RKO (cell line): ENCODE results near the gene FOXE3.

ENCODE experiments used
- DNase-seq: peaks from one replicate; pipeline ENCODE4 v3.0.0-alpha.2; 2016; ENCODE audit warnings: low spot score

The FOXE3 gene

GRCh38 chr1:47415728-47416318, at the start of gene FOXE3:
FOXE3 (plus strand) TSS chr1:47416285; CDS start chr1:47416316, 31 bp downstream.
- no peak for DNase-seq

GRCh38 chr1:47367651-47368050, 48.4 kb upstream of the FOXE3 start:
- no peak for DNase-seq

DNA sequence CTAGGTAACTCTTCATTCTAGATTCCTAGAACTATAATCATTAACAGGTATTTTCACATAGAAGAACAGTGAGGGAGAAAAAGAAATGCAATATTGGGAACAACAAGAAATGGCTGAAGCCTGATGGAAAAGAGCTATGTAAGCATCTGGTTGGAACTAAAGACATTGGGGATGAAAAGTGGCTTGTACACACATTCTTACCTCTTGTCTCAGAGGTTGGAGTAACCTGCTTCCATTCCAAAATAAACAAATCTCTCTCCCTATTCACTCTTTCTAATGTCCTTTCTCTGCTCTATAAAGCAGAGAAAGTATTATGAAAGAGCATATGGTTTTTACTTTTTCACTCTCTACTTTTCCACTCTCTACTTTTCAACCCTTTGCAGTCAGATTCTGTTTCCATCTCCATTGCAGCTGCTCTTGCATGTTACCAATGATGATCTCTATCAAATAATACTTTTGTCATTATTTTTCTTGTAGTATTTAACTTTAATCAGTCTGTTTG, 45.0 kb upstream of the FOXE3 start:
- DNase-seq, result no peak

DNA sequence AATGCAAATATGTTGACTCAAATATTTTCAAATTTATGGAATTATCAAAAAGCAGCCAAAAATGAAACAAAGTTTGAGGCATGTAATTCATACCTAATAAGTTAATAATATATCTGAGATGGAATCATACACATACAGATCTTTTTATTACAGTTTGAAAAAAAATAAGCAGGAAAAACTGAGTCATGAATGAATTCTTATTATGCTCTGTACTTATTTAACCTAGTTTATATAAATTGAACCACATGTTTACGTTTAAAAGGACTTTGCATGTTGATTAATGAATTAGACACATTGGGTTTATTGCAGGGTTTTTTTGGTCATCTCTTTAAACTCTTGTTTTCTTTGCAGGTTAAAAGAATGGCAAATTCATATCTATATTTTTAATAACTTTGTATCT, 41.6 kb upstream of the FOXE3 start:
- DNase-seq, result no peak

DNA sequence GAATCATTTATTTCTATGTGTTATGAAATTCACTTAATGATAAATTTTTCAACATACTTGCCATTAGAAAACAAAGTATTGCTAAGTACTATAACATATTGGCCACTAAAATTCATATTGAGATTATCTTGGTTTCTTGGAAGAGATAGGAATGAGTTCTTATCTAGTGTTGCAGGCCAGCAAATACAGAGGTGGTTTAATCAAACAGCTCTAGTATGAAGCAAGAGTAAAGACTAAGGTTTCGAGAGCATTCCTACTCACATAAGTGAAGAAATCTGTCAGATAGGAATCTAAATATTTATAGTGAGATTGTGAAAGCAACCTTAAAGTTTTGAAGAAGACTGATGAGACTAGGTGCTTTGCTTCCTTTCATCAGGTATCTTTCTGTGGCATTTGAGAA, 37.9 kb upstream of the FOXE3 start:
- DNase-seq, result no peak

DNA sequence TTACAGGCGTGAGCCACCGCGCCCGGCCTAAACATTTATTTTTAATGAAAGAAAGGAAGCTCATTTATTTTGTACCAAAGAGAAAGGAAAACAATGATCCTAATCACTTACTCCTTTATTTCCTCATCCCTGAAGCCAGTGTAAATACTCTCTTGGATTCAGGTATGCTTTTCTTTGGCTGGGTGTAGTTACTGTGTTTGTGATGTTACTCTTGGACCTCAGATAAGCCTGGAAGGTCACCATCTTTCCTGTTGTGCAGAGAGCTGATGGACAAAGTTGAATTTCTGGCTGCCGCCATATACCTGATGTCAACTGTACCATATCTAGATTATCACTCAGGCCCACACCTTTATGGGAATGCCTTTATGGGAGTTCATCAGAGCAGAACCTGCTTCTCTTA, 35.4 kb upstream of the FOXE3 start:
- DNase-seq, result no peak

DNA sequence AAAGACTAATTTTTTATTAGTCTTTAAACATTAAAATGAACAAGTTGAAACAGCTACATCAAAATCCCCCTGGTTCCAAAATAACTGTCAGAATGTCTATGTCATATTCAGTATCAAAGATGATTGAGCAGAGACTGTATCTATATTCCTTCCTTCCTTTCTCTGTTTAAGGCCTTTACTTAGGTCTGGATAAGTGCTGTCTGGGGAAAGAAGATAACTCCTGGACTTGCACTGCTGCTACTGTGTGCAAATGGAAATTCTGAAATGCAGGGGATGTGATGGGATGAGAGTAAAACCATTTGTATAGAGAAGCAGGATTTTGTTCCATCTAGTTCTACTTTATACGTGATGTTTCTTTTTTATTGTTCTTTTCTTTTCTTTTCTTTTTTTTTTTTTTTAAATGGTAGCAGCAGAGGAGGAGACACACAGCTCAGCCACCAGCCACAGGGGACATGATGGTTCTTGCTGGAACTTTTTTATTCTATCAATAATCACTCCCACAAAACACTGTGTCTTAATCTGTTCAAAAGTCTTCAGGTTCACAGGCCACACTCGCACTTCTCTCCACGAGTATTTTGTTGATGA, 33.6 kb upstream of the FOXE3 start:
- DNase-seq, result no peak

GRCh38 chr1:47384083-47384482, 32.0 kb upstream of the FOXE3 start:
- no peak for DNase-seq

GRCh38 chr1:47385020-47385419, 31.1 kb upstream of the FOXE3 start:
- DNase-seq, result no peak

GRCh38 chr1:47386268-47386667, 29.8 kb upstream of the FOXE3 start:
- DNase-seq, result no peak

DNA sequence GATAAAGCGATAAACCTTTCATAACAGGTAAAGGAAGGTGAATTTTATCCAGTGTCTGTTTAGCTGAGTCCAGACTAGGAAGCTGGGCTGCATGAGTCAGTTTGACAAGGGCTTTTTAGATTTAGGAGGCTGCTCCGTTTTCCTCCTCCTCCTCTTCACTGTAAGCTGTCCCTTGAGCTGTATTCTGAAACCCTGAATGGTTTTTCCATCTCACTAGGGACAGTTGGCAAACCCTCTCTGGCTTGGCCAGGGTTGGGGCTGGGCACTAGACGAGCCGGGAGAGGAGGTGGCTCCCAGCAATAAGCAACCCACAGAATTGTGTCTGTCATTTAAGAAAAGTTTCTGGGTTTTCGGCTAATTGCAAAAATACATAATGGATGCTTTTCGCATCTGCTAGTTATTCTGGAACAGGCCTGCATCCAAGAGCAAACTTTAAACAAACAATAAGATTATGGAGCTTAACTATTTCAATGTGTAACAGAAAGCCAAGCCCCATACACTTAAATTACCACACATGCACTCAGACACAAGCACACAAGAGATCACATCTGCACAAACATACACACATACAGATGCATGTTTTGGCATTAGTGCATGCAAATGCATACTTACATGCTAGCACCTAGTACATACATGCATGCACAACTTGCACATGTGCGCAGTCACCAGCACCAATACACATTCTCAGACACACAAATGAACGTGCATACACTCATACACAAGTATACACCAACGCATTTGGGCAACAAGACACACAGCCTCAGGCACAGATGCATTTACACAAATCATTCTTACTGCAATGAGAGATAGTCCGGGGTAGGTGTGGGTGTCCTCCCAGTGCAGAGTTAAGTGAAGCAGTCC, 27.8 kb upstream of the FOXE3 start:
- DNase-seq, result no peak

- peak; percentile 60 for DNase-seq
Measured at GRCh38 chr1:47388891-47389238, 27.2 kb upstream of the FOXE3 start.

DNA sequence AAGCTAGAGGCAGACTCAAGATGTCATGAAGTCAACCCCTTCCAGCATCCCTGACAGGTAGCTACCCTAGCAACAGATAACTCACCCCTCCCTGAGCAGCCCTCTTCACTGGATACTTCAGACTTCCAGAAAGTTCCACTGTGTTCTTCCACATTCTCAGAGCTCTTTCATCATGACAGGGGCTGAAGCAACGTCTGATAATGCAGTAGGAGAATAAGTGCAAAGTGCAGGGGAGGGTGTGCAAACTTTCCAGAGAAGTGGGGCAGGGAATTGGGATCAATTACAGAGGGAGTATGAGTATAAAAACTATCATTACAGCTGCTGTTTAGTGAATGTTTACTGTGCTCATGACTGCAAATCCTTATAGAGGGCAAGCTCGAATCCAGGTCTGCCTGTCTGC, 26.4 kb upstream of the FOXE3 start:
- DNase-seq, result no peak

DNA sequence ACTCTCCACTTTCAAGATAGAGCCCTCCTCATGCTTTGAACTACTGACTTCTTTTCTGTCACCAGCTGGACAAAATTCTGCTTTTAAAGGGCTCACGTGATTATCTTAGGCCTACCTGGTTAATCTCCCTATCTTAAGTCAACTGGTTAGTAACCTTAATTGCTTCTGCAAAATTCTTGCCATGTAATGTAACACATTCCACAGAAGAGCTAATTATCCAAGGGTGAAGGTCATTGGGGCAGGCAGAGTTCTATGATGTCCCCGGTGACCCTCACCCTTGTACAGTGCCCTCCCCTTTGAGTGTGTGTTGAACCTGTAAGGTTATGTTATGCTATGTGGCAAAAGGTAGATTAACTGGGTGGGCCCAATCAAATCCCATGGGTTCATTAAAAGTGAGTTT, 25.2 kb upstream of the FOXE3 start:
- DNase-seq, result no peak

- DNase-seq, result no peak
Measured at GRCh38 chr1:47393141-47393540, 22.9 kb upstream of the FOXE3 start.

DNA sequence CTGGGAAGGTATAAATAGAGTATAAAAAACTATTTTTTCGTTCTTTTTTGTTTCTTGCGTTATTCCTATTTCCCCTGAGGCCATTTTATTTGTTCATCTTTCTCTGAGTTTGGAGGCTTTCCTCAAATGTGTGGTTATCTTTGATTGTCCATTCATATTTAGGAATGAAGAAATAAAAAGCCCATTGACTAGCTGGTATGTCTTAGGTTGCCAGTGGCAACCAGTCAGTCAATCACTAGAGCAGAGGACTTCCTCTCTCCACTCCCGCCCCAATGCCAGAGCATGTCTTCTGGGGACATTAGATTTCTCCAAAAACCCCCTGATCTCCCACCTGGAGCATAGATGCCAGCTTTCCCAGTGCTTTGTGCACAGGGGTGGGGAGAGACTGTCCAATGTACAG, 20.7 kb upstream of the FOXE3 start:
- DNase-seq, result no peak

GRCh38 chr1:47396671-47397196, 19.4 kb upstream of the FOXE3 start:
- DNase-seq, result no peak

- DNase-seq, result no peak
Measured at GRCh38 chr1:47399138-47399845, 16.8 kb upstream of the FOXE3 start.

- no peak for DNase-seq
Measured at GRCh38 chr1:47399846-47400155, 16.3 kb upstream of the FOXE3 start.

GRCh38 chr1:47401761-47402160, 14.3 kb upstream of the FOXE3 start:
- DNase-seq, result no peak

- DNase-seq, result no peak
Measured at GRCh38 chr1:47402591-47402990, 13.5 kb upstream of the FOXE3 start.

DNA sequence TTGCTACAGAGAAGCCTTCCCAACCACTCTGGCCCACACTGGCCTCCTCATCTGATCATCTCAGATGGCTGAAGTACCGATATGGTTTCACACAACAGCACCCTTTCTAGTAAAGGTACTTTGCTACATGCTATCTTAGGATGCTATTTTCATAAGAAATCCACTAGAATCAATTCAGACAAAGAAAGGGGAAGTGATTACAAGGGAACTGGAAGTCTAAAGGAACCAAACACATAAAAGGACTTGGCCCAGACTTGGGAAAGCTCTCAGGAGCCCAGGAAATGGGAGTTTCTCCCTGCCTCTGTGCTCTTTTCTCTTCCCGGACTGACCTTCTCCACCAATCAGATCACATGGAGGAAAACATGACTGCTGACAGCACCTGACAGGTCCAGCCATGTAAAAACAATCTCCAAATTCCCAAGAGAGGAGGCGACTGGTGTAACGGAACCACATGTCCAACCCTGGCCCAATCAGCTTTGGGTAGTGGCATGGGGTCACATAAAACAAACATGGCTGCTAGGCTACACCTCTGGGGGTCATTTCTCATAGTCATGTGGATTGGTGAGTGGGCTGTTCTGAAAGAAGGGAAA, 12.7 kb upstream of the FOXE3 start:
- DNase-seq, result no peak
